ENCODE results near the gene HS6ST2.

GRCh38 chrX:132685276-132685675 lies 273.2 kb downstream of the HS6ST2 start:
- TF ChIP-seq, protein P1, sequence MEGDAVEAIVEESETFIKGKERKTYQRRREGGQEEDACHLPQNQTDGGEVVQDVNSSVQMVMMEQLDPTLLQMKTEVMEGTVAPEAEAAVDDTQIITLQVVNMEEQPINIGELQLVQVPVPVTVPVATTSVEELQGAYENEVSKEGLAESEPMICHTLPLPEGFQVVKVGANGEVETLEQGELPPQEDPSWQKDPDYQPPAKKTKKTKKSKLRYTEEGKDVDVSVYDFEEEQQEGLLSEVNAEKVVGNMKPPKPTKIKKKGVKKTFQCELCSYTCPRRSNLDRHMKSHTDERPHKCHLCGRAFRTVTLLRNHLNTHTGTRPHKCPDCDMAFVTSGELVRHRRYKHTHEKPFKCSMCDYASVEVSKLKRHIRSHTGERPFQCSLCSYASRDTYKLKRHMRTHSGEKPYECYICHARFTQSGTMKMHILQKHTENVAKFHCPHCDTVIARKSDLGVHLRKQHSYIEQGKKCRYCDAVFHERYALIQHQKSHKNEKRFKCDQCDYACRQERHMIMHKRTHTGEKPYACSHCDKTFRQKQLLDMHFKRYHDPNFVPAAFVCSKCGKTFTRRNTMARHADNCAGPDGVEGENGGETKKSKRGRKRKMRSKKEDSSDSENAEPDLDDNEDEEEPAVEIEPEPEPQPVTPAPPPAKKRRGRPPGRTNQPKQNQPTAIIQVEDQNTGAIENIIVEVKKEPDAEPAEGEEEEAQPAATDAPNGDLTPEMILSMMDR (conservative IDR thresholded peaks at IDR 0.05): no peak
- no peak for TF ChIP-seq ZFX (IDR thresholded peaks at IDR 0.05)
